MCF 10A (cell line): Measurements from ENCODE around the gene TMED1. TPM values are rescaled to one million over a fixed set of nuclear protein-coding genes. Genes with fewer than 3 reads are reported as not detected.

ENCODE experiments used
- BruUV-seq: library from RNA; stranded (reverse); fragments of 400-500 nt; replicated peaks from 2 replicates; lab custom pipeline; 2021; lab: Mats Ljungman, UMichigan
- CTCF ChIA-PET: fragments of 300-600 bp; sonication (Branson Sonifier 250); formaldehyde crosslinking; extraction: SDS; loops from one replicate; lab custom pipeline; 2021; ENCODE audit warnings: antibody characterized with exemption, inconsistent platforms; lab: Yijun Ruan, JAX
- POLR2A ChIA-PET: fragments of 300-600, 350-650 bp; sonication (Branson Sonifier 250); formaldehyde crosslinking; extraction: SDS; loops from one replicate; lab custom pipeline; 2020; ENCODE audit warnings: antibody characterized with exemption, inconsistent platforms; lab: Yijun Ruan, JAX
- DNase-seq: peaks from one replicate; pipeline ENCODE4 v3.0.0-alpha.2; 2018; ENCODE audit not compliant: unreplicated experiment
- H3K27ac Mint-ChIP-seq: one replicate; pipeline ENCODE4 v1.8.0; 2022; ENCODE audit warnings: mild to moderate bottlenecking, low read depth, mixed read lengths; ENCODE audit not compliant: unreplicated experiment
- H3K27me3 Mint-ChIP-seq: one replicate; pipeline ENCODE4 v1.8.0; 2022; ENCODE audit warnings: mixed read lengths; ENCODE audit not compliant: insufficient read depth, unreplicated experiment
- H3K36me3 Mint-ChIP-seq: one replicate; pipeline ENCODE4 v1.8.0; 2022; ENCODE audit warnings: mild to moderate bottlenecking, moderate library complexity, mixed read lengths; ENCODE audit not compliant: insufficient read depth, unreplicated experiment
- H3K4me1 Mint-ChIP-seq: one replicate; pipeline ENCODE4 v1.8.0; 2022; ENCODE audit warnings: mixed read lengths; ENCODE audit not compliant: insufficient read depth, unreplicated experiment
- H3K4me3 Mint-ChIP-seq: one replicate; pipeline ENCODE4 v1.8.0; 2022; ENCODE audit warnings: mild to moderate bottlenecking, moderate library complexity, mixed read lengths; ENCODE audit not compliant: unreplicated experiment
- H3K9me3 Mint-ChIP-seq: one replicate; pipeline ENCODE4 v1.8.0; 2022; ENCODE audit warnings: mixed read lengths; ENCODE audit not compliant: unreplicated experiment
- intact Hi-C: fragments of 100-400 bp; cut with micrococcal nuclease; formaldehyde crosslinking; loops from 2 replicates; pipeline ENCODE4 v1.14.1; 2022
- microRNA-seq: library from miRNA; unstranded; fragments of <30 nt; microRNA quantifications from one replicate; pipeline ENCODE4 v1.2.0, GENCODE V29; 2022
- total RNA-seq: library from RNA; stranded (reverse); gene quantifications from 2 replicates; pipeline ENCODE4 v1.2.3, GENCODE V29; 2022
- TF ChIP-seq, protein P1 (sequence below): fragments of 200-600 bp; IDR thresholded peaks from one replicate; pipeline ENCODE4 v1.8.0; 2022; ENCODE audit warnings: antibody characterized with exemption, mild to moderate bottlenecking; ENCODE audit not compliant: unreplicated experiment

TMED1 gene
- total RNA-seq, 1 experiment from 2014 or later: 23.2 TPM

DNA sequence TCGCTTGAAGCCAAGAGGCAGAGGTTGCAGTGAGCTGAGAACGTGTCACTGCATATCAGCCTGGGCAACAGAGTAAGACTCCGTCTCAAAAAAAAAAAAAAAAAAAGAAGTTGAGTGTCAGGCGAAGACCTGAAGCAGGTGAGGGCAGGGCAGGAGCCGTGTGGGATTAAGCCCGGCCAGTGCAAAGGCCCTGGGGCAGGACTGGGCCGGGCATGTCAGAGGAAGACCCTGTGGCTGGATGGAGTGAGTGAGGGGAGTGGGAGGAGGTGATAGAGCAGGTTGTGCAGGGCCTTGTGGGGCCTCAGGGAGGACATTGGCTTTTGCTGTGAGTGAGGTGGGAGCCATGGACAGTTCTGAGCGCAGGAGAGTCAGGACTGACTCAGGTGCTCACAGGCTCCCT, 47.9 kb downstream of the TMED1 start:
- H3K27me3 Mint-ChIP-seq: no peaks in the 10 kb centered on the region
- TF ChIP-seq, protein P1, sequence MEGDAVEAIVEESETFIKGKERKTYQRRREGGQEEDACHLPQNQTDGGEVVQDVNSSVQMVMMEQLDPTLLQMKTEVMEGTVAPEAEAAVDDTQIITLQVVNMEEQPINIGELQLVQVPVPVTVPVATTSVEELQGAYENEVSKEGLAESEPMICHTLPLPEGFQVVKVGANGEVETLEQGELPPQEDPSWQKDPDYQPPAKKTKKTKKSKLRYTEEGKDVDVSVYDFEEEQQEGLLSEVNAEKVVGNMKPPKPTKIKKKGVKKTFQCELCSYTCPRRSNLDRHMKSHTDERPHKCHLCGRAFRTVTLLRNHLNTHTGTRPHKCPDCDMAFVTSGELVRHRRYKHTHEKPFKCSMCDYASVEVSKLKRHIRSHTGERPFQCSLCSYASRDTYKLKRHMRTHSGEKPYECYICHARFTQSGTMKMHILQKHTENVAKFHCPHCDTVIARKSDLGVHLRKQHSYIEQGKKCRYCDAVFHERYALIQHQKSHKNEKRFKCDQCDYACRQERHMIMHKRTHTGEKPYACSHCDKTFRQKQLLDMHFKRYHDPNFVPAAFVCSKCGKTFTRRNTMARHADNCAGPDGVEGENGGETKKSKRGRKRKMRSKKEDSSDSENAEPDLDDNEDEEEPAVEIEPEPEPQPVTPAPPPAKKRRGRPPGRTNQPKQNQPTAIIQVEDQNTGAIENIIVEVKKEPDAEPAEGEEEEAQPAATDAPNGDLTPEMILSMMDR: no peak
- no TSS peak for BruUV-seq

DNA sequence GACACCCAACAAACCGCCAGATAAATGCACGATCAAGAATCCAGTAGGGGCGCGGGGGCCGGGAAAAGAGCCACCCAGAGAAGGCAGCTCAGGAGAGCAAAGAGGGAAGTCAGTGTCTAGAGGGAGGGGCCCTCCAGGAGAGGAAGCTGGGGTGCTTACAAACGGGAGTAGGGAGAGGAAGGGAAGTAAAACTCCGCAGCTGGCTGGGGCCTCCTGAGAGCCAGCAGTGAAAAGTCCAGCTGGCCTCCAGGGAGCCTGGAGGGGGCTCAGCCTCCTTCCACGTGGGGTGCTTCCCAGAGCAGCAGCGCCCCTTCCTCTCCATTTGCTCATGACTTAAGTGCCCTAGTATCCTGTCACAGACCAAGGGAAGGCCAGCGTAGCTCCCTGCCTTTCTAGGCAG, 51.8 kb downstream of the TMED1 start:
- Mint-ChIP-seq H3K36me3 (peaks cover 99% of the 10 kb centered on the region), H3K27ac (peak overlapping the region; percentile 49), H3K4me1 (peaks cover 6% of the 10 kb centered on the region), H3K4me3 (no peak overlapping the region), H3K27me3 (no peaks in the 10 kb centered on the region), H3K9me3 (no peaks in the 10 kb centered on the region)
- intact Hi-C loops: no loop called here
- POLR2A ChIA-PET: interaction anchor here (0.7 kb wide), 1 partner anchor 62 kb away, joined by 3 read pairs; no protein-coding TSS in a partner anchor
- CTCF ChIA-PET: no interaction called here
- BruUV-seq: no TSS peak
- no peak for DNase-seq
- TF ChIP-seq, protein P1: no peak

More for the DNA sequence above, 47.9 kb downstream of the TMED1 start:
- Mint-ChIP-seq H3K4me1 (no peaks in the 10 kb centered on the region), H3K36me3 (peaks cover 85% of the 10 kb centered on the region), H3K27ac (no peak overlapping the region), H3K9me3 (no peaks in the 10 kb centered on the region), H3K4me3 (no peak overlapping the region)
- POLR2A ChIA-PET: interaction anchor here (0.6 kb wide), 1 partner anchor 51 kb away, joined by 4 read pairs; no protein-coding TSS in a partner anchor
- CTCF ChIA-PET: interaction anchor here (0.7 kb wide), 2 partner anchors 75 to 76 kb away, joined by 3 to 5 read pairs; no protein-coding TSS in a partner anchor
- intact Hi-C loops: no loop called here
- DNase-seq: no peak

DNA sequence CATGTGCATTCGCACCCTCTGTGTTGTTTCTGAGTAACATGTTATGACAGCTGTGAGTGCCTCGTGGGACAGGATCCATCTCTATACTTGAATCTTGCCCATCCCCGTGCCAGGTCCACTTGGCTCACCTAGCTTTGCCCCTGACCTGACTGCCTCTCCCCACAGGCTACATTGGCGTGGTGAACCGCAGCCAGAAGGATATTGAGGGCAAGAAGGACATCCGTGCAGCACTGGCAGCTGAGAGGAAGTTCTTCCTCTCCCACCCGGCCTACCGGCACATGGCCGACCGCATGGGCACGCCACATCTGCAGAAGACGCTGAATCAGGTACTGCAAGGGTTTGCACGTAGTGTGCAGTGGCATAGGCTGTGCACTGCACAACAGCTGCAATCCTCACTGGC, 53.2 kb downstream of the TMED1 start:
- CTCF ChIA-PET: no interaction called here
- no peak overlapping the region for H3K4me3 Mint-ChIP-seq
- H3K9me3 Mint-ChIP-seq: no peaks in the 10 kb centered on the region
- intact Hi-C loops: no loop called here
- DNase-seq: no peak
- H3K36me3 Mint-ChIP-seq: peaks cover 98% of the 10 kb centered on the region
- H3K27me3 Mint-ChIP-seq: no peaks in the 10 kb centered on the region
- TF ChIP-seq, protein P1: no peak
- BruUV-seq: no TSS peak
- no peak overlapping the region for H3K27ac Mint-ChIP-seq
- peaks cover 6% of the 10 kb centered on the region for H3K4me1 Mint-ChIP-seq
- POLR2A ChIA-PET: interaction anchor here (0.8 kb wide), 1 partner anchor 13 kb away, joined by 4 read pairs; no protein-coding TSS in a partner anchor

Small RNA genes lying within 50 kb of the gene (microRNA-seq; reads per million reads assigned to microRNA genes)
- gene MIR199A1 (not detected), gene MIR6793 (1.5 reads per million, percentile 5 among the genes with 10 or more reads in this experiment)

Other genes starting within 250 kb of the TMED1 start
- gene AP1M2, start 248.9 kb downstream of the TMED1 start, total RNA-seq: 1.8 and 6.1 TPM in 2 replicates
- gene SLC44A2, start 210.7 kb downstream of the TMED1 start, total RNA-seq: 6.2 and 10.6 TPM in 2 replicates
- gene ILF3, start 181.9 kb downstream of the TMED1 start, total RNA-seq: 278 and 297 TPM in 2 replicates
- gene QTRT1, start 134.8 kb downstream of the TMED1 start, total RNA-seq: 57.5 and 71.3 TPM in 2 replicates
- gene DNM2, start 118.1 kb downstream of the TMED1 start, total RNA-seq: 114 and 125 TPM in 2 replicates
- 0.30 and 0.49 TPM in 2 replicates for gene C19orf38, start 12.2 kb upstream of the TMED1 start, total RNA-seq
- 49.5 and 51.7 TPM in 2 replicates for gene CARM1, start 35.3 kb upstream of the TMED1 start, total RNA-seq
- gene YIPF2, start 92.4 kb upstream of the TMED1 start, total RNA-seq: 65.5 and 75.3 TPM in 2 replicates
- 18.3 and 19.3 TPM in 2 replicates for gene TIMM29, start 92.6 kb upstream of the TMED1 start, total RNA-seq
- gene SMARCA4, start 124.8 kb upstream of the TMED1 start, total RNA-seq: 127 and 132 TPM in 2 replicates